ENCODE results near the gene CPNE1.

CPNE1 gene

GRCh38 chr20:35636095-35636494, 28.6 kb downstream of the CPNE1 start:
- in situ Hi-C loops (cut with HindIII; ENCODE audit: low sequenced_read_pairs) = no loop called here
- no peak for DNase-seq (ENCODE audit: low read depth)
- H3K4me3 ChIP-seq (ENCODE audit: low read depth, low read length) = no peak overlapping the region
- TF ChIP-seq CTCF (IDR thresholded peaks at IDR 0.05; ENCODE audit: low read depth, low read length, missing control alignments) = no peak

- no peak overlapping the region for H3K4me3 ChIP-seq (ENCODE audit: low read depth, low read length)
- no peak for DNase-seq (ENCODE audit: low read depth)
- in situ Hi-C loops (cut with HindIII; ENCODE audit: low sequenced_read_pairs) = no loop called here
- no peak for TF ChIP-seq CTCF (IDR thresholded peaks at IDR 0.05; ENCODE audit: low read depth, low read length, missing control alignments)
These were observed 29.0 kb downstream of the CPNE1 start for GRCh38 chr20:35635652-35636051.

GRCh38 chr20:35632539-35633115, 32.1 kb downstream of the CPNE1 start:
- in situ Hi-C loops (cut with HindIII; ENCODE audit: low sequenced_read_pairs) = no loop called here

GRCh38 chr20:35630636-35631035, 34.1 kb downstream of the CPNE1 start:
- no peak overlapping the region for H3K4me3 ChIP-seq (ENCODE audit: low read depth, low read length)
- no peak for DNase-seq (ENCODE audit: low read depth)
- in situ Hi-C loops (cut with HindIII; ENCODE audit: low sequenced_read_pairs) = no loop called here
- no peak for TF ChIP-seq CTCF (IDR thresholded peaks at IDR 0.05; ENCODE audit: low read depth, low read length, missing control alignments)

More at GRCh38 chr20:35632539-35633115, 32.1 kb downstream of the CPNE1 start:
- no peak for TF ChIP-seq CTCF (IDR thresholded peaks at IDR 0.05; ENCODE audit: low read depth, low read length, missing control alignments)
- DNase-seq (ENCODE audit: low read depth) = no peak
- no peak overlapping the region for H3K4me3 ChIP-seq (ENCODE audit: low read depth, low read length)

GRCh38 chr20:35629427-35630145, 35.1 kb downstream of the CPNE1 start:
- DNase-seq (ENCODE audit: low read depth) = no peak
- no peak for TF ChIP-seq CTCF (IDR thresholded peaks at IDR 0.05; ENCODE audit: low read depth, low read length, missing control alignments)
- in situ Hi-C loops (cut with HindIII; ENCODE audit: low sequenced_read_pairs) = no loop called here
- H3K4me3 ChIP-seq (ENCODE audit: low read depth, low read length) = no peak overlapping the region

- in situ Hi-C loops (cut with HindIII; ENCODE audit: low sequenced_read_pairs) = no loop called here
- DNase-seq (ENCODE audit: low read depth) = no peak
These were observed 37.6 kb downstream of the CPNE1 start for GRCh38 chr20:35627121-35627520.

More at GRCh38 chr20:35627121-35627520, 37.6 kb downstream of the CPNE1 start:
- no peak for TF ChIP-seq CTCF (IDR thresholded peaks at IDR 0.05; ENCODE audit: low read depth, low read length, missing control alignments)
- H3K4me3 ChIP-seq (ENCODE audit: low read depth, low read length) = no peak overlapping the region
